H1 (cell line): ENCODE measurements around the gene TEF. TPM values are rescaled to one million over a fixed set of nuclear protein-coding genes. Genes with fewer than 3 reads are reported as not detected.

Source experiments
- CTCF ChIA-PET: fragments of 300-600 bp; sonication (Branson Sonifier 250); formaldehyde crosslinking; loops from one replicate; lab custom pipeline; 2021; ENCODE audit not compliant: partially characterized antibody; lab: Charles Lee
- POLR2A ChIA-PET: fragments of 300-600 bp; sonication (Branson Sonifier 250); formaldehyde crosslinking; loops from one replicate; lab custom pipeline; 2021; ENCODE audit warnings: inconsistent platforms; ENCODE audit not compliant: partially characterized antibody; lab: Charles Lee
- DNase-seq, 2 experiments: peaks; one replicate each; pipeline versions ENCODE4 v3.0.0 to v3.0.0-alpha.2; 2010 to 2022; ENCODE audit warnings: low spot score in 2 of 2, low read depth in 1 of 2, mixed read lengths in 1 of 2
- FAIRE-seq: peaks from 2 replicates; lab custom pipeline; 2011; peaks lifted over from hg19 to GRCh38; lab: Jason Lieb, UNC
- H2AFZ ChIP-seq: 2 replicates; pipeline ENCODE4 v1.8.1; 2012; ENCODE audit warnings: low read length, inconsistent platforms
- H2AK5ac ChIP-seq: 2 replicates; pipeline ENCODE4 v1.6.1; 2013; ENCODE audit warnings: low read depth, low read length
- H2BK120ac ChIP-seq: replicated peaks from 2 replicates; pipeline ENCODE3; 2013; ENCODE audit warnings: low read depth, low read length, inconsistent platforms
- H2BK12ac ChIP-seq: 2 replicates; pipeline ENCODE4 v1.6.1; 2013; ENCODE audit warnings: low read depth, low read length
- H2BK15ac ChIP-seq: 2 replicates; pipeline ENCODE4 v1.6.1; 2013; ENCODE audit warnings: low read length
- H2BK20ac ChIP-seq: 2 replicates; pipeline ENCODE4 v1.6.1; 2013; ENCODE audit warnings: low read length
- H2BK5ac ChIP-seq: 2 replicates; pipeline ENCODE4 v1.6.1; 2013; ENCODE audit warnings: low read depth, low read length
- H3K14ac ChIP-seq: 2 replicates; pipeline ENCODE4 v1.6.1; 2013; ENCODE audit warnings: inconsistent platforms; ENCODE audit not compliant: insufficient read length
- H3K18ac ChIP-seq: 2 replicates; pipeline ENCODE4 v1.6.1; 2013; ENCODE audit warnings: low read length; ENCODE audit errors: extremely low read depth
- H3K23ac ChIP-seq: 2 replicates; pipeline ENCODE4 v1.6.1; 2013; ENCODE audit warnings: inconsistent platforms; ENCODE audit not compliant: insufficient read length
- H3K23me2 ChIP-seq: 2 replicates; pipeline ENCODE4 v1.6.1; 2013; ENCODE audit warnings: low read depth, low read length
- H3K27ac ChIP-seq: 2 replicates; pipeline ENCODE4 v1.6.1; 2011; ENCODE audit warnings: low read depth, low read length, inconsistent platforms
- H3K27me3 ChIP-seq, 4 experiments: replicated peaks in 1 of 4; 1 replicate in 1 of 4; 2 replicates in 3 of 4; pipeline versions ENCODE4 v1.6.1 to v1.8.1; 2011 to 2013; ENCODE audit warnings: low read length in 3 of 4, mild to moderate bottlenecking in 3 of 4, inconsistent platforms in 2 of 4, mixed read lengths in 2 of 4, moderate library complexity in 1 of 4; ENCODE audit not compliant: control insufficient read depth in 3 of 4, insufficient read depth in 3 of 4; ENCODE audit errors: extremely low read depth in 1 of 4
- H3K36me3 ChIP-seq, 4 experiments: 2 replicates each; pipeline versions ENCODE4 v1.6.1 to v1.8.1; 2011 to 2013; ENCODE audit warnings: mild to moderate bottlenecking in 4 of 4, low read length in 3 of 4, moderate library complexity in 2 of 4, control low read depth in 1 of 4, inconsistent platforms in 1 of 4; ENCODE audit not compliant: insufficient read depth in 4 of 4, control insufficient read depth in 2 of 4
- H3K4ac ChIP-seq: replicated peaks from 2 replicates; pipeline ENCODE3; 2013; ENCODE audit warnings: low read length, low read depth, mixed read lengths, inconsistent platforms; ENCODE audit not compliant: insufficient read length
- H3K4me1 ChIP-seq, 4 experiments: replicated peaks in 1 of 4; 1 replicate in 1 of 4; 2 replicates in 3 of 4; pipeline versions ENCODE4 v1.6.1 to v1.8.1; 2011 to 2013; ENCODE audit warnings: low read length in 3 of 4, inconsistent platforms in 2 of 4, mixed read lengths in 1 of 4; ENCODE audit not compliant: insufficient read depth in 4 of 4, control insufficient read depth in 3 of 4
- H3K4me2 ChIP-seq, 2 experiments: 2 replicates each; pipeline versions ENCODE4 v1.6.1 to v1.8.1; 2011 to 2013; ENCODE audit warnings: low read depth in 2 of 2, low read length in 2 of 2, control low read depth in 1 of 2, inconsistent platforms in 1 of 2, mild to moderate bottlenecking in 1 of 2; ENCODE audit not compliant: insufficient read depth in 1 of 2
- H3K4me3 ChIP-seq, 4 experiments: fragments of 200-600, 300-600 bp in 1 of 4; sonication (generic), shearing (Covaris generic), sonication (Bioruptor Twin) in 1 of 4; 2 replicates each; pipeline versions ENCODE4 v1.5.1 to v1.8.1; 2011 to 2016; ENCODE audit warnings: low read length in 4 of 4, low read depth in 3 of 4, control low read depth in 2 of 4, inconsistent platforms in 2 of 4, mild to moderate bottlenecking in 2 of 4, mixed read lengths in 1 of 4, moderate library complexity in 1 of 4; ENCODE audit not compliant: insufficient read depth in 2 of 4; ENCODE audit errors: extremely low read depth in 1 of 4
- H3K56ac ChIP-seq: replicated peaks from 2 replicates; pipeline ENCODE3; 2013; ENCODE audit warnings: low read depth, mild to moderate bottlenecking, mixed read lengths, low read length, inconsistent platforms; ENCODE audit not compliant: insufficient read length
- H3K79me1 ChIP-seq: 2 replicates; pipeline ENCODE4 v1.6.1; 2013; ENCODE audit warnings: low read depth, low read length, control low read depth
- H3K79me2 ChIP-seq, 2 experiments: 2 replicates each; pipeline versions ENCODE4 v1.6.1 to v1.8.1; 2012 to 2013; ENCODE audit warnings: low read length in 2 of 2, mild to moderate bottlenecking in 2 of 2, inconsistent platforms in 1 of 2; ENCODE audit not compliant: insufficient read depth in 2 of 2, control insufficient read depth in 1 of 2
- H3K9ac ChIP-seq, 4 experiments: replicated peaks in 1 of 4; 1 replicate in 1 of 4; 2 replicates in 3 of 4; pipeline versions ENCODE4 v1.6.1 to v1.8.1; 2011 to 2013; ENCODE audit warnings: low read depth in 3 of 4, low read length in 3 of 4, control low read depth in 2 of 4, mild to moderate bottlenecking in 2 of 4, moderate library complexity in 2 of 4, inconsistent platforms in 1 of 4; ENCODE audit errors: extremely low read depth in 1 of 4
- H3K9me3 ChIP-seq, 2 experiments: 2 replicates each; pipeline versions ENCODE4 v1.6.1 to v1.8.1; 2012 to 2013; ENCODE audit warnings: mild to moderate bottlenecking in 2 of 2, moderate library complexity in 2 of 2, control low read depth in 1 of 2, inconsistent platforms in 1 of 2, low read depth in 1 of 2, low read length in 1 of 2, mixed read lengths in 1 of 2; ENCODE audit not compliant: insufficient read depth in 2 of 2
- H4K20me1 ChIP-seq, 2 experiments: replicated peaks in 1 of 2; 2 replicates each; pipeline versions ENCODE3 to v1.8.1; 2011 to 2013; ENCODE audit warnings: inconsistent platforms in 2 of 2, low read length in 2 of 2, mild to moderate bottlenecking in 1 of 2; ENCODE audit not compliant: insufficient read depth in 2 of 2, control insufficient read depth in 1 of 2
- H4K5ac ChIP-seq: 2 replicates; pipeline ENCODE4 v1.6.1; 2013; ENCODE audit warnings: low read length, low read depth, mixed read lengths, inconsistent platforms; ENCODE audit not compliant: insufficient read length
- H4K8ac ChIP-seq: 2 replicates; pipeline ENCODE4 v1.8.0; 2013; ENCODE audit warnings: mild to moderate bottlenecking, moderate library complexity, low read length, inconsistent platforms; ENCODE audit not compliant: insufficient read depth; ENCODE audit errors: extremely low read depth
- H4K91ac ChIP-seq: replicated peaks from 2 replicates; pipeline ENCODE3; 2013; ENCODE audit warnings: low read length, mixed read lengths, inconsistent platforms; ENCODE audit not compliant: insufficient read length
- ASH2L ChIP-seq: fragments of 200-600, 300-600 bp; sonication (generic); IDR thresholded peaks from one replicate; pipeline ENCODE4 v1.7.1; 2017; ENCODE audit warnings: low read length
- CBX5 ChIP-seq: fragments of 300-800, 300-1000 bp; sonication (generic); IDR thresholded peaks from 2 replicates; pipeline ENCODE4 v1.7.1; 2016; ENCODE audit warnings: antibody characterized with exemption, low read length, low read depth
- CREB1 ChIP-seq: IDR thresholded peaks from 2 replicates; pipeline ENCODE4 v1.6.1; 2012; ENCODE audit warnings: inconsistent platforms
- EP300 ChIP-seq, 2 experiments: IDR thresholded peaks; 1 replicate in 1 of 2; 2 replicates in 1 of 2; pipeline ENCODE4 v1.6.1; 2011 to 2012; ENCODE audit warnings: low read depth in 2 of 2, low read length in 2 of 2, mild to moderate bottlenecking in 2 of 2, borderline replicate concordance in 1 of 2, inconsistent platforms in 1 of 2, moderate library complexity in 1 of 2
- GTF2F1 ChIP-seq: IDR thresholded peaks from 2 replicates; pipeline ENCODE4 v1.6.1; 2012; ENCODE audit warnings: low read depth, low read length, improper control_type of control experiment, borderline replicate concordance
- HDAC2 ChIP-seq, 2 experiments: fragments of 300-600 bp in 1 of 2; sonication (generic) in 1 of 2; IDR thresholded peaks; 2 replicates each; pipeline ENCODE4 v1.6.1; 2011 to 2012; ENCODE audit warnings: low read depth in 2 of 2, low read length in 2 of 2, mild to moderate bottlenecking in 2 of 2, moderate library complexity in 2 of 2, borderline replicate concordance in 1 of 2, inconsistent platforms in 1 of 2
- PHF8 ChIP-seq: fragments of 200-600 bp; sonication (generic); conservative IDR thresholded peaks from 2 replicates; pipeline ENCODE4 v1.7.1; 2012; ENCODE audit warnings: low read depth, mild to moderate bottlenecking, inconsistent platforms, low read length, moderate library complexity
- RFX5 ChIP-seq: IDR thresholded peaks from 2 replicates; pipeline ENCODE4 v1.6.1; 2011; ENCODE audit warnings: low read depth, low read length, improper control_type of control experiment, borderline replicate concordance
- SP1 ChIP-seq: IDR thresholded peaks from 2 replicates; pipeline ENCODE4 v1.6.1; 2011; ENCODE audit warnings: low read depth, low read length
- WGBS, 2 experiments: shearing (Covaris generic) in 1 of 2; methylation state at CpG; one replicate each; pipeline versions ENCODE4 v1.1.6 to v1.1.7; 2013 to 2015; ENCODE audit warnings: low lambda C conversion rate in 2 of 2, mixed read lengths in 2 of 2, inconsistent platforms in 1 of 2, low coverage in 1 of 2, missing lambda C conversion rate in 1 of 2; ENCODE audit not compliant: insufficient replicate concordance in 2 of 2, insufficient coverage in 1 of 2, insufficient read length in 1 of 2; ENCODE audit errors: extremely low coverage in 1 of 2, missing lambda C conversion rate in 1 of 2; 5-methylcytosine and 5-hydroxymethylcytosine counted together
- polyA plus RNA-seq, 7 experiments: library from polyadenylated mRNA; depleted of rRNA in 3 of 7; stranded (reverse) in 5 of 7; unstranded in 2 of 7; fragments of >200 nt in 5 of 7; fragments of 200-250 nt in 2 of 7; gene quantifications; 1 replicate in 5 of 7; 2 replicates in 1 of 7; 4 replicates in 1 of 7; pipeline versions ENCODE4 v1.2.1 to v1.2.3, GENCODE V29; 2011 to 2013; ENCODE audit warnings: missing spikeins in 2 of 7, mixed read lengths in 2 of 7
- total RNA-seq: library from RNA; stranded (reverse); fragmentation: NEBNext Ultra II Directional; extraction: Animal tissue kit (Norgen Biotek cat#: 25700); gene quantifications from 2 replicates; pipeline ENCODE4 v1.2.1, GENCODE V29; 2021

Gene TEF
- total and polyA plus RNA-seq, 2 of the 8 experiments (the other 6 are each of a cell fraction or from before 2014, with no cell fraction given), result 7.4 to 9.0 TPM

DNA sequence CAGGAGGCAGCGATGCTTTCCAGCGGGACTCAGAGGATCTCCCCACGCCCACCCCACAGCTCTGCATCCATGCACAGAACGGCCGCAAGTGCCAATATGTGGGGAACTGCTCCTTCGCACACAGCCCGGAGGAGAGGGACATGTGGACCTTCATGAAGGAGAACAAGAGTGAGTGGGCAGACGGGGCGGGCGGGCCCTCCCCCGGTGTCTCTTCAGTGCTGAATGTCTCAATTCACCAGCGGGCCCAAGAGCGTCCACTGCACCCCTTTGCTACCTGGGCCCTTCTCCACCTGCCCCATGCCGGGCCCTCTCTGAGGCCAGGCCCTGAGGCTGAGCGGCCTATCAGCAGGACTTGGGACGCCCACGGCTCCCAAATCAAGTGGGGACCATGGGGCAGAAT, 25.8 kb upstream of the TEF start:
- FAIRE-seq (no peak), DNase-seq (no peak)
- Histone ChIP-seq H3K9ac (no peak overlapping the region), H3K4me3 (no peak overlapping the region), H2BK5ac (no peak overlapping the region), H3K4ac (no peak overlapping the region), H3K4me1 (peaks cover 0 to 14% (median 9%) of the 10 kb centered on the region in 4 experiments; a peak in 6 of 7 replicates), H4K8ac (no peak overlapping the region), H3K27ac (no peak overlapping the region), H3K14ac (no peak overlapping the region), H3K79me2 (no peaks in the 10 kb centered on the region), H3K4me2 (no peak overlapping the region), H3K27me3 (no peaks in the 10 kb centered on the region), H2BK12ac (no peak overlapping the region), H2BK20ac (no peak overlapping the region), H4K20me1 (peaks cover 0 to 8% of the 10 kb centered on the region in 2 experiments), H2AK5ac (no peak overlapping the region), H3K36me3 (peaks cover 6 to 44% (median 22%) of the 10 kb centered on the region in 4 experiments; a peak in 7 of 8 replicates), H4K91ac (no peak overlapping the region), H3K18ac (no peak overlapping the region), H2BK15ac (no peak overlapping the region), H3K56ac (no peak overlapping the region), H2BK120ac (no peak overlapping the region), H3K9me3 (no peaks in the 10 kb centered on the region), H3K23ac (no peak overlapping the region), H2AFZ (no peak overlapping the region), H4K5ac (no peak overlapping the region), H3K23me2 (no peaks in the 10 kb centered on the region), H3K79me1 (no peaks in the 10 kb centered on the region)
- ChIA-PET POLR2A (interaction anchor here (1.5 to 1.9 kb wide), 2 partner anchors 12 to 25 kb away, joined by 5 to 10 read pairs; partner anchors contain the start of gene TEF), CTCF (interaction anchor here (0.6 kb wide), 1 partner anchor 74 kb away, joined by 3 read pairs; no protein-coding TSS in a partner anchor)
- TF ChIP-seq CREB1, result no peak
- TF ChIP-seq RFX5, result no peak
- TF ChIP-seq SP1, result no peak
- no peak for TF ChIP-seq EP300 (IDR thresholded peaks at IDR 0.05; ENCODE audit: borderline replicate concordance in 1 of 2, low read depth in 2 of 2, low read length in 2 of 2)
- no peak for TF ChIP-seq CBX5
- no peak for TF ChIP-seq ASH2L
- no peak for TF ChIP-seq PHF8
- TF ChIP-seq GTF2F1, result no peak
- TF ChIP-seq HDAC2 (IDR thresholded peaks at IDR 0.05; ENCODE audit: borderline replicate concordance in 1 of 2, low read depth in 2 of 2, low read length in 2 of 2), result no peak
- 98% methylated on average over 8 of the region's 17 CpGs; no CpG with 5 or more reads in 1 of the 2 experiments for WGBS, 2 experiments
